ENCODE measurements around the gene UBE3C.

GRCh38 chr7:157263156-157263555 lies 124.4 kb downstream of the UBE3C start:
- TF ChIP-seq CTCF (IDR thresholded peaks at IDR 0.05 in 8 of 11, conservative IDR thresholded peaks at IDR 0.05 in 3 of 11) (no peak), POLR2AphosphoS5 (IDR thresholded peaks at IDR 0.05) (peak in 1 of 3 donors; percentile 22)

All from spleen (tissue), 7 donors.